Neural cell (in vitro differentiated cells): ENCODE results near the gene C1QTNF9. TPM values are rescaled to one million over a fixed set of nuclear protein-coding genes. Genes with fewer than 3 reads are reported as not detected.

Experiments
- H2AFZ ChIP-seq: fragments of 200-600, 300-800 bp; sonication (generic), shearing (Covaris generic); 2 replicates; pipeline ENCODE4 v1.6.0; 2014; ENCODE audit warnings: low read depth, mild to moderate bottlenecking, antibody characterized with exemption, low read length, moderate library complexity
- H3F3A ChIP-seq: fragments of 200-600 bp; shearing (Covaris generic); 2 replicates; pipeline ENCODE4 v1.6.1; 2016; ENCODE audit warnings: mild to moderate bottlenecking, moderate library complexity, mixed read lengths, antibody characterized with exemption, low read length; ENCODE audit not compliant: insufficient read depth, poor library complexity, severe bottlenecking
- H3K27ac ChIP-seq: fragments of 200-600, 300-800 bp; sonication (generic), shearing (Covaris generic); 2 replicates; pipeline ENCODE4 v1.5.1; 2014; ENCODE audit warnings: mild to moderate bottlenecking, low read length, moderate library complexity
- H3K27me3 ChIP-seq: fragments of 300-800, 200-600 bp; sonication (generic), shearing (Covaris generic); 2 replicates; pipeline ENCODE4 v1.6.0; 2014; ENCODE audit warnings: mild to moderate bottlenecking, low read depth, low read length, moderate library complexity; ENCODE audit not compliant: insufficient read depth
- H3K36me3 ChIP-seq: fragments of 300-800, 200-600 bp; sonication (generic), shearing (Covaris generic); 2 replicates; pipeline ENCODE4 v1.5.1; 2014; ENCODE audit warnings: mild to moderate bottlenecking, antibody characterized with exemption, low read length, moderate library complexity; ENCODE audit not compliant: insufficient read depth
- H3K4me2 ChIP-seq: fragments of 300-800, 200-600 bp; sonication (generic), shearing (Covaris generic); 2 replicates; pipeline ENCODE4 v1.6.0; 2014; ENCODE audit warnings: mild to moderate bottlenecking, low read length
- H3K4me3 ChIP-seq: fragments of 300-800, 200-600 bp; sonication (generic), shearing (Covaris generic); 2 replicates; pipeline ENCODE4 v1.5.1; 2014; ENCODE audit warnings: mild to moderate bottlenecking, low read length, moderate library complexity
- H3K79me2 ChIP-seq: fragments of 200-600 bp; shearing (Covaris generic); replicated peaks from 2 replicates; pipeline ENCODE4 v1.6.0; 2014; ENCODE audit warnings: mild to moderate bottlenecking, low read length, moderate library complexity; ENCODE audit not compliant: insufficient read depth
- H3K9ac ChIP-seq: fragments of 300-800, 200-600 bp; sonication (generic), shearing (Covaris generic); 2 replicates; pipeline ENCODE4 v1.6.1; 2016; ENCODE audit warnings: mild to moderate bottlenecking, low read length, mixed read lengths
- H3K9me2 ChIP-seq: fragments of 200-600 bp; shearing (Covaris generic); 2 replicates; pipeline ENCODE4 v1.6.1; 2016; ENCODE audit warnings: mild to moderate bottlenecking, low read length, mixed read lengths; ENCODE audit not compliant: insufficient read depth
- H3K9me3 ChIP-seq: fragments of 200-600, 300-800 bp; sonication (generic), shearing (Covaris generic); 2 replicates; pipeline ENCODE4 v1.6.1; 2016; ENCODE audit warnings: mild to moderate bottlenecking, mixed run types, low read length, moderate library complexity, mixed read lengths
- H4K20me1 ChIP-seq: fragments of 200-600 bp; shearing (Covaris generic); 2 replicates; pipeline ENCODE4 v1.6.1; 2016; ENCODE audit warnings: mild to moderate bottlenecking, mixed run types; ENCODE audit not compliant: insufficient read depth
- CTCF ChIP-seq: fragments of 450-650 bp; IDR thresholded peaks from 2 replicates; pipeline ENCODE4 v1.5.1; 2014; ENCODE audit warnings: antibody characterized with exemption, mild to moderate bottlenecking, moderate library complexity; ENCODE audit not compliant: poor library complexity, severe bottlenecking
- EP300 ChIP-seq: fragments of 450-650 bp; conservative IDR thresholded peaks from 2 replicates; pipeline ENCODE4 v1.6.1; 2014; ENCODE audit warnings: antibody characterized with exemption, mild to moderate bottlenecking, moderate library complexity; ENCODE audit not compliant: poor library complexity, severe bottlenecking
- EZH2 ChIP-seq: fragments of 200-600, 300-800 bp; shearing (Covaris generic), sonication (generic); IDR thresholded peaks from 2 replicates; pipeline ENCODE4 v1.6.1; 2014; ENCODE audit warnings: antibody characterized with exemption, low read length, borderline replicate concordance, mild to moderate bottlenecking; ENCODE audit not compliant: insufficient read depth, poor library complexity, severe bottlenecking
- MXI1 ChIP-seq: fragments of 450-650 bp; conservative IDR thresholded peaks from 2 replicates; pipeline ENCODE4 v1.6.1; 2014; ENCODE audit warnings: antibody characterized with exemption, mild to moderate bottlenecking; ENCODE audit not compliant: poor library complexity, severe bottlenecking
- POLR2AphosphoS5 ChIP-seq: IDR thresholded peaks from 2 replicates; pipeline ENCODE4 v1.6.1; 2012
- RAD21 ChIP-seq: fragments of 450-650 bp; conservative IDR thresholded peaks from 2 replicates; pipeline ENCODE4 v1.6.1; 2014; ENCODE audit warnings: antibody characterized with exemption, mild to moderate bottlenecking, moderate library complexity
- REST ChIP-seq: IDR thresholded peaks from 2 replicates; pipeline ENCODE4 v1.6.1; 2012; ENCODE audit warnings: borderline replicate concordance
- SMC3 ChIP-seq: fragments of 450-650 bp; conservative IDR thresholded peaks from 2 replicates; pipeline ENCODE4 v1.6.1; 2014; ENCODE audit warnings: antibody characterized with exemption, mild to moderate bottlenecking, moderate library complexity; ENCODE audit not compliant: poor library complexity
- TAF1 ChIP-seq: IDR thresholded peaks from 2 replicates; pipeline ENCODE4 v1.6.1; 2012; ENCODE audit warnings: low read depth
- polyA plus RNA-seq: library from polyadenylated mRNA; depleted of rRNA; stranded (reverse); fragments of >200 nt; gene quantifications from 2 replicates; pipeline ENCODE4 v1.2.3, GENCODE V29; 2014

Gene C1QTNF9
- polyA plus RNA-seq, 1 donor from 2014 or later: not detected

GRCh38 chr13:24269821-24270220, 39.6 kb upstream of the C1QTNF9 start:
- no peak overlapping the region for H3K27ac ChIP-seq
- H3K79me2 ChIP-seq: no peaks in the 10 kb centered on the region
- H3K27me3 ChIP-seq: no peaks in the 10 kb centered on the region
- H3K4me3 ChIP-seq: no peak overlapping the region
- no peaks in the 10 kb centered on the region for H4K20me1 ChIP-seq
- no peaks in the 10 kb centered on the region for H3F3A ChIP-seq
- H3K4me2 ChIP-seq: no peak overlapping the region
- H3K9ac ChIP-seq: no peak overlapping the region
- no peaks in the 10 kb centered on the region for H3K36me3 ChIP-seq
- no peak overlapping the region for H2AFZ ChIP-seq
- TF ChIP-seq CTCF: no peak
- no peak for TF ChIP-seq POLR2AphosphoS5
- no peak for TF ChIP-seq EZH2
- TF ChIP-seq SMC3: no peak
- H3K9me2 ChIP-seq: no peaks in the 10 kb centered on the region
- H3K9me3 ChIP-seq: no peaks in the 10 kb centered on the region

- Histone ChIP-seq H4K20me1 (no peaks in the 10 kb centered on the region), H3K9me2 (no peaks in the 10 kb centered on the region), H3K36me3 (no peaks in the 10 kb centered on the region), H3K4me2 (no peak overlapping the region), H3F3A (no peaks in the 10 kb centered on the region), H3K79me2 (no peaks in the 10 kb centered on the region), H2AFZ (no peak overlapping the region), H3K9me3 (no peaks in the 10 kb centered on the region), H3K4me3 (no peak overlapping the region), H3K9ac (no peak overlapping the region), H3K27ac (no peak overlapping the region), H3K27me3 (no peaks in the 10 kb centered on the region)
- TF ChIP-seq MXI1: no peak
- TF ChIP-seq REST: no peak
- TF ChIP-seq RAD21: no peak
- no peak for TF ChIP-seq EP300
- TF ChIP-seq SMC3: no peak
- no peak for TF ChIP-seq EZH2
- no peak for TF ChIP-seq CTCF
- no peak for TF ChIP-seq POLR2AphosphoS5
- no peak for TF ChIP-seq TAF1
Measured at GRCh38 chr13:24270639-24271141, 38.7 kb upstream of the C1QTNF9 start.
